Neural progenitor cell (in vitro differentiated cells): ENCODE measurements around the gene MKNK1. TPM values are rescaled to one million over a fixed set of nuclear protein-coding genes. Genes with fewer than 3 reads are reported as not detected.

ENCODE experiments used
- DNase-seq: peaks from one replicate; pipeline ENCODE4 v3.0.0-alpha.2; 2016; ENCODE audit warnings: low spot score
- H2AFZ ChIP-seq: fragments of 200-600 bp; sonication (generic); replicated peaks from 2 replicates; pipeline ENCODE4 v1.6.1; 2016; ENCODE audit warnings: antibody characterized with exemption
- H3F3A ChIP-seq: fragments of 200-600 bp; sonication (generic); 2 replicates; pipeline ENCODE4 v1.6.1; 2016; ENCODE audit warnings: antibody characterized with exemption, low read depth
- H3K27ac ChIP-seq: fragments of 200-600 bp; sonication (generic); 2 replicates; pipeline ENCODE4 v1.5.1; 2016; ENCODE audit warnings: mild to moderate bottlenecking
- H3K27me3 ChIP-seq: fragments of 200-600 bp; sonication (generic); 2 replicates; pipeline ENCODE4 v1.6.1; 2016; ENCODE audit warnings: mild to moderate bottlenecking, moderate library complexity
- H3K36me3 ChIP-seq: fragments of 200-600 bp; sonication (generic); 2 replicates; pipeline ENCODE4 v1.5.1; 2016
- H3K4me1 ChIP-seq: fragments of 200-600 bp; sonication (generic); 2 replicates; pipeline ENCODE4 v1.6.1; 2016; ENCODE audit warnings: mixed run types
- H3K4me2 ChIP-seq: fragments of 200-600 bp; sonication (generic); 2 replicates; pipeline ENCODE4 v1.6.1; 2016
- H3K4me3 ChIP-seq: fragments of 200-600 bp; sonication (generic); 2 replicates; pipeline ENCODE4 v1.5.1; 2016
- H3K79me2 ChIP-seq: fragments of 200-600 bp; sonication (generic); 2 replicates; pipeline ENCODE4 v1.6.1; 2016; ENCODE audit warnings: low read depth
- H3K9ac ChIP-seq: fragments of 200-600 bp; sonication (generic); 2 replicates; pipeline ENCODE4 v1.6.1; 2016
- H3K9me3 ChIP-seq: fragments of 200-600 bp; sonication (generic); 2 replicates; pipeline ENCODE4 v1.5.1; 2016; ENCODE audit warnings: low read depth
- H4K20me1 ChIP-seq: fragments of 200-600 bp; sonication (generic); 2 replicates; pipeline ENCODE4 v1.6.1; 2016; ENCODE audit warnings: low read depth
- H3K27ac Mint-ChIP-seq: 3 replicates; pipeline ENCODE4 v1.8.0; 2021; ENCODE audit warnings: mixed read lengths
- H3K27me3 Mint-ChIP-seq: 2 replicates; pipeline ENCODE4 v1.8.0; 2022; ENCODE audit warnings: low read depth, mild to moderate bottlenecking, inconsistent platforms, moderate library complexity, mixed read lengths; ENCODE audit not compliant: insufficient read depth
- H3K36me3 Mint-ChIP-seq: 3 replicates; pipeline ENCODE4 v1.8.0; 2021; ENCODE audit warnings: mixed read lengths
- H3K4me1 Mint-ChIP-seq: 3 replicates; pipeline ENCODE4 v1.8.0; 2021; ENCODE audit warnings: mixed read lengths
- H3K4me3 Mint-ChIP-seq: 3 replicates; pipeline ENCODE4 v1.8.0; 2021; ENCODE audit warnings: mild to moderate bottlenecking, moderate library complexity, mixed read lengths
- H3K9me3 Mint-ChIP-seq: 3 replicates; pipeline ENCODE4 v1.8.0; 2020; ENCODE audit warnings: mixed read lengths
- CTCF ChIP-seq: fragments of 200-600 bp; sonication (generic); IDR thresholded peaks from 2 replicates; pipeline ENCODE4 v1.5.1; 2017; ENCODE audit warnings: antibody characterized with exemption, mild to moderate bottlenecking
- EZH2 ChIP-seq: fragments of 200-600 bp; sonication (generic); IDR thresholded peaks from 2 replicates; pipeline ENCODE4 v1.6.1; 2017; ENCODE audit warnings: antibody characterized with exemption, mild to moderate bottlenecking, moderate library complexity
- EZH2phosphoT487 ChIP-seq: fragments of 200-600 bp; sonication (generic); IDR thresholded peaks from 2 replicates; pipeline ENCODE4 v1.6.1; 2017; ENCODE audit warnings: antibody characterized with exemption
- total RNA-seq: library from RNA; depleted of rRNA; stranded (reverse); fragments of >200 nt; gene quantifications from 2 replicates; pipeline ENCODE4 v1.2.3, GENCODE V29; 2015; ENCODE audit warnings: low replicate concordance

Gene MKNK1
- total RNA-seq, 1 donor from 2014 or later, result 10.5 TPM

GRCh38 chr1:46650491-46650890, 46.4 kb upstream of the MKNK1 start:
- no peaks in the 10 kb centered on the region for H4K20me1 ChIP-seq
- H3K4me2 ChIP-seq, result no peak overlapping the region
- H3K27me3 ChIP-seq, result no peaks in the 10 kb centered on the region
- TF ChIP-seq EZH2 (no peak), EZH2phosphoT487 (no peak), CTCF (no peak)
- no peak overlapping the region for H3K27ac ChIP-seq
- H3K36me3 Mint-ChIP-seq, result peaks cover 49% of the 10 kb centered on the region
- H3K4me3 ChIP-seq, result no peak overlapping the region
- H3K27me3 Mint-ChIP-seq, result peaks cover 2% of the 10 kb centered on the region
- no peak for DNase-seq
- no peaks in the 10 kb centered on the region for H3F3A ChIP-seq
- peaks cover 23% of the 10 kb centered on the region for H3K36me3 ChIP-seq
- no peak overlapping the region for H3K9ac ChIP-seq
- no peak overlapping the region for H3K27ac Mint-ChIP-seq
- no peaks in the 10 kb centered on the region for H3K9me3 ChIP-seq
- H3K9me3 Mint-ChIP-seq, result peaks cover 22% of the 10 kb centered on the region
- no peak overlapping the region for H2AFZ ChIP-seq
- no peaks in the 10 kb centered on the region for H3K4me1 Mint-ChIP-seq
- no peaks in the 10 kb centered on the region for H3K4me1 ChIP-seq
- H3K79me2 ChIP-seq, result no peaks in the 10 kb centered on the region
- no peak overlapping the region for H3K4me3 Mint-ChIP-seq

- Mint-ChIP-seq H3K4me3 (no peak overlapping the region), H3K27me3 (peaks cover 3% of the 10 kb centered on the region), H3K4me1 (no peaks in the 10 kb centered on the region), H3K9me3 (peaks cover 22% of the 10 kb centered on the region), H3K27ac (no peak overlapping the region), H3K36me3 (peaks cover 44% of the 10 kb centered on the region)
- no peak overlapping the region for H3K4me3 ChIP-seq
- H3K79me2 ChIP-seq, result no peaks in the 10 kb centered on the region
- H3K27ac ChIP-seq, result no peak overlapping the region
- no peak for DNase-seq
- no peak overlapping the region for H3K4me2 ChIP-seq
- H2AFZ ChIP-seq, result no peak overlapping the region
- H3K36me3 ChIP-seq, result peaks cover 20% of the 10 kb centered on the region
- no peaks in the 10 kb centered on the region for H3K9me3 ChIP-seq
- H3K4me1 ChIP-seq, result no peaks in the 10 kb centered on the region
- H4K20me1 ChIP-seq, result no peaks in the 10 kb centered on the region
- H3K9ac ChIP-seq, result no peak overlapping the region
- H3F3A ChIP-seq, result no peaks in the 10 kb centered on the region
- H3K27me3 ChIP-seq, result no peaks in the 10 kb centered on the region
- TF ChIP-seq EZH2 (no peak), EZH2phosphoT487 (no peak), CTCF (no peak)
These were observed 45.7 kb upstream of the MKNK1 start for GRCh38 chr1:46649764-46650163.

GRCh38 chr1:46647611-46648010, 43.5 kb upstream of the MKNK1 start:
- DNase-seq, result no peak
- Histone ChIP-seq H3K4me1 (no peaks in the 10 kb centered on the region), H3K27ac (no peak overlapping the region), H3K4me2 (no peak overlapping the region), H3K36me3 (peaks cover 19% of the 10 kb centered on the region), H3K79me2 (no peaks in the 10 kb centered on the region), H3K27me3 (no peaks in the 10 kb centered on the region), H3K4me3 (no peak overlapping the region), H3K9me3 (no peaks in the 10 kb centered on the region), H3K9ac (no peak overlapping the region), H2AFZ (no peak overlapping the region), H3F3A (no peaks in the 10 kb centered on the region), H4K20me1 (no peaks in the 10 kb centered on the region)
- no peak overlapping the region for H3K27ac Mint-ChIP-seq
- peaks cover 3% of the 10 kb centered on the region for H3K27me3 Mint-ChIP-seq
- TF ChIP-seq EZH2 (no peak), EZH2phosphoT487 (no peak), CTCF (no peak)
- H3K4me1 Mint-ChIP-seq, result no peaks in the 10 kb centered on the region
- peaks cover 42% of the 10 kb centered on the region for H3K36me3 Mint-ChIP-seq
- peaks cover 22% of the 10 kb centered on the region for H3K9me3 Mint-ChIP-seq
- no peak overlapping the region for H3K4me3 Mint-ChIP-seq
